CD4-positive, alpha-beta T cell (primary cell): ENCODE measurements around the gene CEP104. TPM values are rescaled to one million over a fixed set of nuclear protein-coding genes. Genes with fewer than 3 reads are reported as not detected.
"Not testable (repeated sequence)": the region's sequence is repeated elsewhere in the genome, so short reads cannot be mapped to it uniquely, and the experiment has no call there.

Source experiments
- ATAC-seq: fragments of 200-7000 bp; cut with Tn5 transposase; one replicate; pipeline ENCODE4 v1.10.0; 2022; ENCODE audit warnings: mild to moderate bottlenecking; ENCODE audit not compliant: poor library complexity
- CTCF ChIA-PET: fragments of 350-600 bp; sonication (Branson Sonifier 250); formaldehyde crosslinking; loops from one replicate; lab custom pipeline; 2021; ENCODE audit warnings: antibody characterized with exemption, inconsistent platforms; lab: Charles Lee
- POLR2A ChIA-PET: fragments of 350-600 bp; sonication (Branson Sonifier 250); formaldehyde crosslinking; loops from one replicate; lab custom pipeline; 2021; ENCODE audit warnings: antibody characterized with exemption, inconsistent platforms; lab: Charles Lee
- DNase-seq, 14 experiments: peaks; one replicate each; pipeline ENCODE4 v3.0.0-alpha.2; 2013 to 2020; ENCODE audit warnings: mixed read lengths in 2 of 14
- H3K27ac ChIP-seq, 2 donors: one replicate each; pipeline versions ENCODE4 v1.5.1 to v1.7.0; 2013; ENCODE audit warnings: low read length in 2 of 2, low read depth in 1 of 2, mild to moderate bottlenecking in 1 of 2
- H3K27me3 ChIP-seq, 2 experiments: 1 replicate in 1 of 2; 2 replicates in 1 of 2; pipeline versions ENCODE4 v1.6.1 to v1.7.0; 2013; ENCODE audit warnings: low read length in 2 of 2, control low read depth in 1 of 2, mild to moderate bottlenecking in 1 of 2, moderate library complexity in 1 of 2; ENCODE audit not compliant: insufficient read depth in 2 of 2, control insufficient read depth in 1 of 2
- H3K36me3 ChIP-seq: one replicate; pipeline ENCODE4 v1.6.1; 2013; ENCODE audit warnings: low read length, control low read depth; ENCODE audit not compliant: insufficient read depth
- H3K4me1 ChIP-seq: one replicate; pipeline ENCODE4 v1.6.1; 2013; ENCODE audit warnings: low read length, control low read depth; ENCODE audit not compliant: insufficient read depth
- H3K4me3 ChIP-seq: one replicate; pipeline ENCODE4 v1.5.1; 2013; ENCODE audit warnings: mild to moderate bottlenecking, low read length, moderate library complexity
- H3K9me3 ChIP-seq, 2 experiments: 1 replicate in 1 of 2; 2 replicates in 1 of 2; pipeline versions ENCODE4 v1.6.1 to v1.7.0; 2013; ENCODE audit warnings: low read length in 2 of 2, mild to moderate bottlenecking in 2 of 2, control low read depth in 1 of 2, moderate library complexity in 1 of 2; ENCODE audit not compliant: control insufficient read depth in 1 of 2, insufficient read depth in 1 of 2
- H3K27ac Mint-ChIP-seq: one replicate; pipeline ENCODE4 v1.8.0; 2020; ENCODE audit warnings: mixed read lengths
- H3K27me3 Mint-ChIP-seq: one replicate; pipeline ENCODE4 v1.8.0; 2021; ENCODE audit warnings: mixed read lengths
- H3K36me3 Mint-ChIP-seq: one replicate; pipeline ENCODE4 v1.8.0; 2021; ENCODE audit warnings: low read depth, mixed read lengths
- H3K4me1 Mint-ChIP-seq: one replicate; pipeline ENCODE4 v1.8.0; 2021; ENCODE audit warnings: low read depth, mixed read lengths
- H3K4me3 Mint-ChIP-seq: one replicate; pipeline ENCODE4 v1.8.0; 2020; ENCODE audit warnings: mild to moderate bottlenecking, mixed read lengths
- H3K9me3 Mint-ChIP-seq: one replicate; pipeline ENCODE4 v1.8.0; 2020; ENCODE audit warnings: mixed read lengths
- CTCF ChIP-seq: fragments of 200-600 bp; IDR thresholded peaks from one replicate; pipeline ENCODE4 v1.8.0; 2022; ENCODE audit warnings: antibody characterized with exemption, mild to moderate bottlenecking
- intact Hi-C, 2 experiments: fragments of 100-400 bp; cut with DNase I in 1 of 2; cut with micrococcal nuclease in 1 of 2; formaldehyde crosslinking; loops; one replicate each; pipeline versions ENCODE4 v1.15.1 to v1.9.0; 2023 to 2025; cut with DNase I, micrococcal nuclease
- total RNA-seq, 174 experiments: library from RNA in 2 of 174; stranded (reverse) in 2 of 174; gene quantifications; one replicate each; pipeline ENCODE4 v1.2.3 and lab custom pipeline; 2021 to 2026

CEP104 gene
- total RNA-seq, 2 experiments from 2014 or later, result 16.6 to 20.5 TPM

DNA sequence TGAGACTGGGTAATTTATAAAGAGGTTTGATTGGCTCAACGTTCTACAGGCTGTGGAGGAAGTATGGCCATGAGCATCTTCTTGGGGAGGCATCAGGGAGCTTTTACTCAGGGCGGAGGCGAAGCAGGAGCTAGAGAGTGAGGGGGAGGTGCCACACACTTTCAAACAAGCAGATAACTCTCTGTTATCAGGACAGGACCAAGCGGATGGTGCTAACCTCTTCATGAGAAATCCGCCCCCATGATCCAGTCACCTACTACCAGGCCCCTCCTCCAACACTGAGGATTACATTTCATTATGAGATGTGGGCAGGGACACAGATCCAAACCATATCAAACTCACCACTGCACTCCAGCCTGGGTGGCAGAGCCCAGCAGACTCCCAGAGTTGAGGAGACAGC is 49.2 kb downstream of the CEP104 start:
- no peak for DNase-seq
- peaks cover 3 to 4% of the 10 kb centered on the region in 2 experiments for H3K27me3 ChIP-seq
- ChIA-PET POLR2A (no interaction called here), CTCF (no interaction called here)
- no peak overlapping the region for H3K27ac ChIP-seq
- no peaks in the 10 kb centered on the region for H3K36me3 Mint-ChIP-seq
- H3K9me3 ChIP-seq, result no peaks in the 10 kb centered on the region
- H3K27ac Mint-ChIP-seq, result no peak overlapping the region
- H3K36me3 ChIP-seq, result no peaks in the 10 kb centered on the region
- intact Hi-C loops, result no loop called here
- no peaks in the 10 kb centered on the region for H3K4me1 Mint-ChIP-seq
- no peak overlapping the region for H3K4me3 Mint-ChIP-seq
- H3K27me3 Mint-ChIP-seq, result peaks cover 27% of the 10 kb centered on the region
- no peaks in the 10 kb centered on the region for H3K9me3 Mint-ChIP-seq
- no peak for TF ChIP-seq CTCF
- no peaks in the 10 kb centered on the region for H3K4me1 ChIP-seq
- H3K4me3 ChIP-seq, result no peak overlapping the region
- ATAC-seq, result no peak

- Histone ChIP-seq H3K36me3 (no peaks in the 10 kb centered on the region), H3K9me3 (no peaks in the 10 kb centered on the region), H3K27me3 (peaks cover 7 to 15% of the 10 kb centered on the region in 2 experiments), H3K4me1 (peaks cover 3% of the 10 kb centered on the region), H3K27ac (no peak overlapping the region), H3K4me3 (no peak overlapping the region)
- DNase-seq (no peak), ATAC-seq (no peak)
- peaks cover 50% of the 10 kb centered on the region for H3K27me3 Mint-ChIP-seq
- H3K9me3 Mint-ChIP-seq, result no peaks in the 10 kb centered on the region
- no peak for TF ChIP-seq CTCF
- H3K4me1 Mint-ChIP-seq, result peaks cover 7% of the 10 kb centered on the region
- ChIA-PET CTCF (no interaction called here), POLR2A (interaction anchor here (0.6 kb wide), 1 partner anchor 37 kb away, joined by 3 read pairs; no protein-coding TSS in a partner anchor)
- H3K36me3 Mint-ChIP-seq, result no peaks in the 10 kb centered on the region
- no peak overlapping the region for H3K27ac Mint-ChIP-seq
- intact Hi-C loops, result no loop called here
- no peak overlapping the region for H3K4me3 Mint-ChIP-seq
Measured at GRCh38 chr1:3805038-3805437, 52.0 kb downstream of the CEP104 start.

GRCh38 chr1:3804627-3804944 is 52.4 kb downstream of the CEP104 start:
- not testable (repeated sequence) for ATAC-seq
- CTCF ChIA-PET, result interaction anchor here (1.1 kb wide), 1 partner anchor 29 kb away, joined by 3 read pairs; no protein-coding TSS in a partner anchor

More at GRCh38 chr1:3804627-3804944, 52.4 kb downstream of the CEP104 start:
- H3K27ac ChIP-seq, H3K9me3 Mint-ChIP-seq, H3K9me3 ChIP-seq, H3K36me3 ChIP-seq, H3K36me3 Mint-ChIP-seq, H3K4me3 ChIP-seq, H3K4me3 Mint-ChIP-seq, DNase-seq, H3K4me1 ChIP-seq, H3K27ac Mint-ChIP-seq, H3K4me1 Mint-ChIP-seq: not testable (repeated sequence)
- peaks cover 7 to 15% of the 10 kb centered on the region in 2 experiments for H3K27me3 ChIP-seq
- intact Hi-C loops, result loop anchor here in 1 of 2 experiments (5.0 kb wide), 1 partner anchor 352 kb away; the partner anchor contains the start of gene ARHGEF16
- POLR2A ChIA-PET, result interaction anchor here (0.6 kb wide), 1 partner anchor 37 kb away, joined by 3 read pairs; no protein-coding TSS in a partner anchor
- peaks cover 50% of the 10 kb centered on the region for H3K27me3 Mint-ChIP-seq
